HFF-Myc (cell line): ENCODE results near the gene MCF2L.

Experiments used
- DNase-seq: peaks from one replicate; pipeline ENCODE4 v3.0.0-alpha.2; 2011; ENCODE audit warnings: low read depth; ENCODE audit errors: extremely low read depth
- H3K4me3 ChIP-seq: replicated peaks from 2 replicates; pipeline ENCODE4 v1.5.1; 2011; ENCODE audit warnings: low read depth, mild to moderate bottlenecking, control low read depth, low read length
- TF ChIP-seq, protein P1 (sequence below): IDR thresholded peaks from 2 replicates; pipeline ENCODE4 v1.5.1; 2012; ENCODE audit warnings: mild to moderate bottlenecking, low read depth, low read length, control low read depth; ENCODE audit errors: missing control alignments

The MCF2L gene

DNA sequence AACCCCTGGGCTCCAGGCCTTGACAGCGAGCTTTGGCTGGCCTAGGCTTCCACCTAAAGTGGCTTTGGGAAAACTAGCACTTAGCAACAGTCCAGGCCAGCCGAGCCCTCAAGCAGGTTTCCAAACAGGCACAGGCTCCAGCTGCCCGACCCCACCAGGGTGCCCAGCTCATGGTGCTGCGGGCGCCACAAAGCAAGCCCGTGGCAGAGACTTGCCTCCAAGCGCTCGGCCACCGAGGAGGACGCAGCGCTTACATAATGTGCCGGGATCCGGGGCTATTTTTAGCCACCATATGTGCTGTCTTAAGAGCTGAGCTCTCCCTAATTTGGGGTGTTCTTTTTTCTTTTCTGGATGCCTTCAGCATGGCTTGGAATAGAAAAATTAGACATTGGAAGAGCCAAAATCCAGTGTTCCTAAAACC is 80.5 kb downstream of the MCF2L start:
- no peak overlapping the region for H3K4me3 ChIP-seq
- TF ChIP-seq, protein P1, sequence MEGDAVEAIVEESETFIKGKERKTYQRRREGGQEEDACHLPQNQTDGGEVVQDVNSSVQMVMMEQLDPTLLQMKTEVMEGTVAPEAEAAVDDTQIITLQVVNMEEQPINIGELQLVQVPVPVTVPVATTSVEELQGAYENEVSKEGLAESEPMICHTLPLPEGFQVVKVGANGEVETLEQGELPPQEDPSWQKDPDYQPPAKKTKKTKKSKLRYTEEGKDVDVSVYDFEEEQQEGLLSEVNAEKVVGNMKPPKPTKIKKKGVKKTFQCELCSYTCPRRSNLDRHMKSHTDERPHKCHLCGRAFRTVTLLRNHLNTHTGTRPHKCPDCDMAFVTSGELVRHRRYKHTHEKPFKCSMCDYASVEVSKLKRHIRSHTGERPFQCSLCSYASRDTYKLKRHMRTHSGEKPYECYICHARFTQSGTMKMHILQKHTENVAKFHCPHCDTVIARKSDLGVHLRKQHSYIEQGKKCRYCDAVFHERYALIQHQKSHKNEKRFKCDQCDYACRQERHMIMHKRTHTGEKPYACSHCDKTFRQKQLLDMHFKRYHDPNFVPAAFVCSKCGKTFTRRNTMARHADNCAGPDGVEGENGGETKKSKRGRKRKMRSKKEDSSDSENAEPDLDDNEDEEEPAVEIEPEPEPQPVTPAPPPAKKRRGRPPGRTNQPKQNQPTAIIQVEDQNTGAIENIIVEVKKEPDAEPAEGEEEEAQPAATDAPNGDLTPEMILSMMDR = no peak

DNA sequence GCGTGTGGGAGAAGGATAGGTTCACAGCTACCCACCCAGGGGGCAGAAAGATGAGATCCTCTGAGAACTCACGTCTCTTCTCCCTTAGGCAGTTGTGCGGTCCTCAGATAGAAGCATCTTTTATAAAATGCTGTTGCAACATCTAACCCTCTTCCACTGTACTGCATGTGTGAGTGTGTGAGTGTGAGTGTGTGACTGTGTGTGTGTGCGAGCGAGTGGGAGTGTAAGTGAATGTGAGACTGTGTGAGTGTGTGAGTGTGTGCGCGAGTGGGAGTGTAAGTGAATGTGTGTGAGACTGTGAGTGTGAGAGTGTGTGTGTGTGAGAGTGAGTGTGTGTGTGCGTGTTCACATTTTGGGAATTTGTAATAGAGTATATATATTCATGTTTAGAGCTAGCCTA is 81.0 kb downstream of the MCF2L start:
- no peak overlapping the region for H3K4me3 ChIP-seq
- DNase-seq = no peak
- TF ChIP-seq, protein P1 = no peak

More for the DNA sequence above, 80.5 kb downstream of the MCF2L start:
- no peak for DNase-seq

DNA sequence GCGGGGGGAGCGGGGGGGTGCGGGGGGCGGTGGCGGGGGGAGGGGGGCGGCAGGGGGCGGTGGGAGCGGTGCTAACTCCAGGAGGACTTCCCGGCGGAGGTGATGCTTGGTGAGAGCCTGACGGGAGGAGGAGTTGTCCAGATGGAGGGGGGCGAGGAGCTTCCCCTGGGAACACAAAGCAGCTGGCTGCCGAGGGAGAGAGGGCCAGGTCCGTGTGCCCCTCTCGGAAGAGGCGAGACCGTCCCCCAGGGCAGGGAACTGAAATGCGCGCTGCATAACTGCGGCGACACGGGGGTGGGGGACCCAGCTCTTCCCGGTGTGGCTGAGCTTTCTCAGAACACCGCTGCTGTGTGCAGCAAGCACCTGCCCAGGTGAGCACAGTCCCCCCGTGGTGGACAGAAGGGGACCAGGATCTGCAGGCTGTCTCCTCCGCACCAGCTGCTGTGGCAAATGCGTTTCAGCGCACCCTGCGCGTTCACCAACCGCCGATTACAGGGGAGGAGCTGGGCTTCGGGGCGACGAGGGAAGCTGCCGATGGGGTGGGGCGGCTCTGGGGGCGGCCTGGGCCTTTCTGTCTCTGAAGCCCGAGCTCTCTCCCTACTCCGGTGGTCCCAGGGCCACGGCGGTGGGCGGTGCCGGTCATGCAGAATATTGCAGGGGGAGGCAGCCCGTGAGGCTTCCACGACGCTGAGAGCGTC is 81.9 kb downstream of the MCF2L start:
- H3K4me3 ChIP-seq = no peak overlapping the region
- TF ChIP-seq, protein P1 = no peak
- no peak for DNase-seq

DNA sequence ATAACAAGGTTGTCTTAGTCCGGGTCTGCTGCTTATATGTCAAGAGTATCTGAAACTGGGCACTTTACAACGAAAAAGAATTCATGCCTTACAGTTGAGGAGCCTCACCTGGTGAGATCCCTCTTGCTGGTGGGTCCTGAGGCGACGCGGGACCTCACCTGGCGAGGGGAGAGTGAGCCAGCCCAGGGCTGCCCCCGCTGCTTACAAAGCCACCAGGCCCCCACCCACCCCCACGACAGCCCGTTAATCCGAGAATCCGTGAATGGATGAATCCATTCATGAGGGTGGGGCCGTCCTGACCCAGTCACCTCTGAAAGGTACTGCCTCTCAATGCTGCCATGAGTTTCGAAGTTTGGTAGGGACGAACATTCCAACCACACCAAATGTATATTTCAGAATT is 82.6 kb downstream of the MCF2L start:
- DNase-seq = no peak
- TF ChIP-seq, protein P1 = no peak
- no peak overlapping the region for H3K4me3 ChIP-seq

DNA sequence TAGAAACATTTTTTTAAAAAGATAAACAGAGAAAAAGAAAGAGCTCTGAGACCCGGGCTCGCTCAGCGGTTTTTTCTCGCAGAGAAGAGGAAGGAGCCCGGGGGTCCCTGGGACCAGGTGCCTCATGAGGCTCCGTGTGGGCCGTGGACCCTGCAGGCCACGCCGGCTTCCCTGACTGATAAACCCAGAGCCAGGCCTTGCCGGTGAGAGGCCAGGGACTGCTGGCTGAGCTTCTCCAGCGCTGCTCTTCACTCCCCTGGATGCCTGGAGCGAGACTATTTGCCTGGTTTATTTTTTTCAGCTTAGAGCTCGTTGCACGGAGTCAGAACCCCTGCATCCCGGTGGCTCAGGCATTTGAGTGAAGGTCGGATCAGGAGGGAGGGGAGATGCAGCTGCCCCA is 83.2 kb downstream of the MCF2L start:
- TF ChIP-seq, protein P1 = no peak
- H3K4me3 ChIP-seq = no peak overlapping the region

DNA sequence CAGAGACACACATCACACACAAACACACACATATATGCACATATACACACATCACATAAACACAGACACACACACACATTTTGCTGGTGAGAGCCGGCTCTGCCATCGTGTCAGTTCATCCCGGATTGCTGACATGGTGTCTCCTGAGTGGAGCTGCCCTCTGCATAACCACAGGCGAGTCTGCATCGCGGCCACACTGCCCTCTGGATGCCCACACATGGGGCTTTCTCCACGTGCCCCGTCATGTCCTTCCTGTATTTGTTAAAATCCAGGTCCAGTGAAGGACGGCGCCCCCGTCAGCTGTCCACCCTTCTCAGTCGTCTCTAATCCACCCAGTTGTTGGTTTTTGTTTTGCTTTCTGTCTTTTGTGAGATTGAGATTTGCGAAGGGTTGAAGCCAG is 84.0 kb downstream of the MCF2L start:
- DNase-seq = no peak
- H3K4me3 ChIP-seq = no peak overlapping the region
- TF ChIP-seq, protein P1 = no peak

More for the DNA sequence above, 83.2 kb downstream of the MCF2L start:
- DNase-seq = no peak

DNA sequence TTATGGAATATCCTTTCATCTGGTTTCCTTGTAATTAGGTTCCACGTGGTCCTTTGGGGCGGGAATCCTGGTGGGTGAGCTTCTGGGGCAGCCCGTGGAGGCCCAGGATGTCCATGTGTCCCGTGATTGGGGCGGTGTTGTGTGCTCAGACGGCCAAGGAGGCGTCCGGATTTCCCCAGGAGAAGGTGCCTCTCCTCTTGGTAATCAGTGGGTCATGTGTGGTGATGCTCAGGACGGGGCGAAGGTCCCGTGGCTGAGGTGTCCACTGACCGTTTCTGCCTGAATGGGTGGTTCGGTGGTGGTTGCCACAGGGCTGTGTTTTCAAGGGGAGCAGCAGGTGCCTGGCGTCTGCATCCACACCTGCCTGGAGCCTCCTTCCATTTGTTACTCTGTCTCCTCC is 84.4 kb downstream of the MCF2L start:
- TF ChIP-seq, protein P1 = no peak
- no peak for DNase-seq
- H3K4me3 ChIP-seq = no peak overlapping the region
